Right hindlimb (tissue), 1 donor: ENCODE results near the gene ZNF451.

Source experiments
- DNase-seq: peaks from one replicate; pipeline ENCODE4 v3.0.0-alpha.2; 2018

ZNF451 gene

GRCh38 chr6:57215260-57215659 lies 125.3 kb downstream of the ZNF451 start:
- no peak for DNase-seq

- DNase-seq = no peak
These were observed 126.5 kb downstream of the ZNF451 start for GRCh38 chr6:57216235-57217101.

DNA sequence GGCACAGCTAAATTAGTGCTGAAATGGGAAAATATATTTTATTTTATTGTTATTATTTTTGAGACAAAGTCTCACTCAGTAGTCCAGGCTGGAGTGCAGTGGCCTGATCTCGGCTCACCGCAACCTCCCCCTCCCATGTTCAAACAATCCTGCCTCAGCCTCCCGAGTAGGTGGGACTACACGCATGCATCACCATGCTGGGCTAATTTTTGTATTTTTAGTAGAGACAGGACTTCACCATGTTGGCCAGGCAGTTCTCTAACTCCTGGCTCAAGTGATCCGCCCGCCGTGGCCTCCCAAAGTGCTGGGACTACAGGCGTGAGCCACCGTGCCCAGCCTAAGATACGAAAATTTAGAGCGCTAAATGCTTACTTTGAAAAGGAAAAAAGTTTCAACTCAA lies 127.3 kb downstream of the ZNF451 start:
- DNase-seq = no peak
